ENCODE data around the gene TATDN3. TPM values are rescaled to one million over a fixed set of nuclear protein-coding genes. Genes with fewer than 3 reads are reported as not detected.
"Not testable (repeated sequence)": the region's sequence is repeated elsewhere in the genome, so short reads cannot be mapped to it uniquely, and the experiment has no call there.

The TATDN3 gene
- total RNA-seq, 1 experiment from 2014 or later: 10.3 TPM

DNA sequence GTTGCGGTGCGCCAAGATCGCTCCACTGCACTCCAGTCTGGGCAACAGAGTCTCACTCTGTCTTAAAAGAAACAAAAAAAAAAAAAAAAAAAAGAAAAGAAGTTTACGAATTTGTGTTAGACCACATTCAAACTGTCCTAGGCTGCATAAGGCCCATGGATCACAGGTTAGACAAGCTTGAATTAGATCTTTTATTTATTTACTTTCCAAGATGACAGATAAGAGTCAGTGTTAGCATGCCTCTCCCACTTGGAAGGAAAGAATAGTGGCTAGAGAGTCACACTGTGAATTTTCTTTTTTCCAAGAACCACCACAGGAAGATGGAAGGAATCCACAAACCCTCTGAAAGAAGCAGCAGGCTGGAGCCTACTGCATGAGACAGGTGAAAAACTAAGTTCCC, 29.5 kb upstream of the TATDN3 start:
- Mint-ChIP-seq H3K4me1 (ENCODE audit: low read depth, unreplicated experiment) (no peaks in the 10 kb centered on the region), H3K27ac (ENCODE audit: unreplicated experiment) (no peak overlapping the region), H3K27me3 (ENCODE audit: unreplicated experiment) (no peaks in the 10 kb centered on the region), H3K4me3 (ENCODE audit: low read depth, unreplicated experiment) (no peak overlapping the region), H3K9me3 (ENCODE audit: low read depth, unreplicated experiment) (no peaks in the 10 kb centered on the region), H3K36me3 (ENCODE audit: insufficient read depth, unreplicated experiment) (no peaks in the 10 kb centered on the region)
- TF ChIP-seq, protein P1, sequence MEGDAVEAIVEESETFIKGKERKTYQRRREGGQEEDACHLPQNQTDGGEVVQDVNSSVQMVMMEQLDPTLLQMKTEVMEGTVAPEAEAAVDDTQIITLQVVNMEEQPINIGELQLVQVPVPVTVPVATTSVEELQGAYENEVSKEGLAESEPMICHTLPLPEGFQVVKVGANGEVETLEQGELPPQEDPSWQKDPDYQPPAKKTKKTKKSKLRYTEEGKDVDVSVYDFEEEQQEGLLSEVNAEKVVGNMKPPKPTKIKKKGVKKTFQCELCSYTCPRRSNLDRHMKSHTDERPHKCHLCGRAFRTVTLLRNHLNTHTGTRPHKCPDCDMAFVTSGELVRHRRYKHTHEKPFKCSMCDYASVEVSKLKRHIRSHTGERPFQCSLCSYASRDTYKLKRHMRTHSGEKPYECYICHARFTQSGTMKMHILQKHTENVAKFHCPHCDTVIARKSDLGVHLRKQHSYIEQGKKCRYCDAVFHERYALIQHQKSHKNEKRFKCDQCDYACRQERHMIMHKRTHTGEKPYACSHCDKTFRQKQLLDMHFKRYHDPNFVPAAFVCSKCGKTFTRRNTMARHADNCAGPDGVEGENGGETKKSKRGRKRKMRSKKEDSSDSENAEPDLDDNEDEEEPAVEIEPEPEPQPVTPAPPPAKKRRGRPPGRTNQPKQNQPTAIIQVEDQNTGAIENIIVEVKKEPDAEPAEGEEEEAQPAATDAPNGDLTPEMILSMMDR (IDR thresholded peaks at IDR 0.05; ENCODE audit: unreplicated experiment): no peak
- no TSS peak for BruUV-seq (replicated peaks)
- intact Hi-C loops (cut with micrococcal nuclease; ENCODE audit: unreplicated experiment): no loop called here
- CTCF ChIA-PET: interaction anchor here (0.6 kb wide), 2 partner anchors 9 to 82 kb away, joined by 5 to 6 read pairs; no protein-coding TSS in a partner anchor
- no peak for DNase-seq

DNA sequence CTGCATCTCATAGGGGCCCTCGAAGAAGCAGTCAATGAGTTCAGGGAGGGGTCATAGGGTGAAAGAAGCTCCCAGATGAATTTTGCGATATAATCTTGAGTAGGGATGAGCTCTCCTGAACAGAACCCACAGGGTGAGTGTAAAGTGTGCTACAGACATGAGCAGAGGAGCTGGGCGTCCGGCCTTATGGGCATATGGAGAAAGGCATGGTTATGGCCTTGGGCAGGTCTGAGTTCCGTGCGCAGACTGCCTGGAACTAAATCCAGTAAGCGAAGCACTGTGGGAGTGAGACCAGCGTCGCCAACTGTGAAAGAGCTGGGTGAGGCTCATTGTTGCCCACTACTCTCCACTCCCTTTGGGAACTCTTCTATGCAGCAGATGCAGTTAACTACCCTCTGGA, 28.9 kb upstream of the TATDN3 start:
- no peaks in the 10 kb centered on the region for H3K27me3 Mint-ChIP-seq (ENCODE audit: unreplicated experiment)
- BruUV-seq (replicated peaks): no TSS peak
- TF ChIP-seq, protein P1 (IDR thresholded peaks at IDR 0.05; ENCODE audit: unreplicated experiment): no peak
- intact Hi-C loops (cut with micrococcal nuclease; ENCODE audit: unreplicated experiment): no loop called here
- H3K27ac Mint-ChIP-seq (ENCODE audit: unreplicated experiment): no peak overlapping the region
- no peak for DNase-seq
- H3K9me3 Mint-ChIP-seq (ENCODE audit: low read depth, unreplicated experiment): no peaks in the 10 kb centered on the region
- CTCF ChIA-PET: interaction anchor here (0.6 kb wide), 2 partner anchors 9 to 64 kb away, joined by 3 to 6 read pairs; no protein-coding TSS in a partner anchor
- no peaks in the 10 kb centered on the region for H3K4me1 Mint-ChIP-seq (ENCODE audit: low read depth, unreplicated experiment)
- H3K4me3 Mint-ChIP-seq (ENCODE audit: low read depth, unreplicated experiment): no peak overlapping the region
- no peaks in the 10 kb centered on the region for H3K36me3 Mint-ChIP-seq (ENCODE audit: insufficient read depth, unreplicated experiment)

DNA sequence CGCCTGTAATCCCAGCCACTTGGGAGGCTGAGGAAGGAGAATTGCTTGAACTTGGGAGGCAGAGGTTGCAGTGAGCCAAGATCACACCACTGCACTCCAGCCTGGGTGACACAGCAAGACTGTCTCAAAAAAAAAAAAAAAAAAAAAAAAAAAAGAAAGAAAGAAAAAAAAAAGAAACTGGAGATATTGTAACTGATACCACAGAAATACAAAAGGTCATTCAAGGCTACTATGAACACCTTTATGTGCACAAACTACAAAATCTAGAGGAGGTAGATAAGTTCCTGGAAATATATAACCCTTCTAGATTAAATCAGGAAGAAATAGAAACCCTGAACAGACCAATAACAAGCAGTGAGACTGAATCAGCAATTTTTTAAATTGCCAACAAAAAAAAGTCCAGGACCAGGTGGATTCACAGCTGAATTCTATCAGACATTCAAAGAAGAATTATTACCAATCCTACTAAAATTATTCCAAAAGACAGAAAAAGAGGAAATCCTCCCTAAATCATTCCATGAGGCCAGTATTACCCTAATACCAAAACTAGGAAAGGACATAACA, 26.9 kb upstream of the TATDN3 start:
- H3K36me3 Mint-ChIP-seq (ENCODE audit: insufficient read depth, unreplicated experiment); H3K27me3 Mint-ChIP-seq (ENCODE audit: unreplicated experiment); H3K4me3 Mint-ChIP-seq (ENCODE audit: low read depth, unreplicated experiment); H3K27ac Mint-ChIP-seq (ENCODE audit: unreplicated experiment); H3K4me1 Mint-ChIP-seq (ENCODE audit: low read depth, unreplicated experiment); DNase-seq; CTCF ChIA-PET; H3K9me3 Mint-ChIP-seq (ENCODE audit: low read depth, unreplicated experiment); BruUV-seq (replicated peaks); intact Hi-C loops (cut with micrococcal nuclease; ENCODE audit: unreplicated experiment): not testable (repeated sequence)

DNA sequence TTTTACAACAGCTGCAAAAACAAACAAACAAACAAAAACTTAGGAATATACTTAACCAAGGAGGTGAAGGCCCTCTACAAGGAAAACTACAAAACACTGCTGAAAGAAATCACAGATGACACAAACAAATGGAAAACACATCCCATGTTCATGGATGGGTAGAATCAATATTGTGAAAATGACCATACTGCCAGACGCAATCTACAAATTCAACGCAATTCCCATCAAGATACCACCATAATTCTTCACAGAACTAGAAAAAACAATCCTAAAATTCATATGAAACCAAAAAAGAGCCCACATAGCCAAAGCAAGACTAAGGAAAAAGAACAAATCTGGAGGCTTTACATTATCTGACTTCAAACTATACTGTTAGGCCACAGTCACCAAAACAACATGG, 24.9 kb upstream of the TATDN3 start:
- H3K4me1 Mint-ChIP-seq (ENCODE audit: low read depth, unreplicated experiment); BruUV-seq (replicated peaks); H3K4me3 Mint-ChIP-seq (ENCODE audit: low read depth, unreplicated experiment); CTCF ChIA-PET; H3K27ac Mint-ChIP-seq (ENCODE audit: unreplicated experiment); H3K36me3 Mint-ChIP-seq (ENCODE audit: insufficient read depth, unreplicated experiment); intact Hi-C loops (cut with micrococcal nuclease; ENCODE audit: unreplicated experiment); H3K9me3 Mint-ChIP-seq (ENCODE audit: low read depth, unreplicated experiment); DNase-seq; H3K27me3 Mint-ChIP-seq (ENCODE audit: unreplicated experiment): not testable (repeated sequence)

DNA sequence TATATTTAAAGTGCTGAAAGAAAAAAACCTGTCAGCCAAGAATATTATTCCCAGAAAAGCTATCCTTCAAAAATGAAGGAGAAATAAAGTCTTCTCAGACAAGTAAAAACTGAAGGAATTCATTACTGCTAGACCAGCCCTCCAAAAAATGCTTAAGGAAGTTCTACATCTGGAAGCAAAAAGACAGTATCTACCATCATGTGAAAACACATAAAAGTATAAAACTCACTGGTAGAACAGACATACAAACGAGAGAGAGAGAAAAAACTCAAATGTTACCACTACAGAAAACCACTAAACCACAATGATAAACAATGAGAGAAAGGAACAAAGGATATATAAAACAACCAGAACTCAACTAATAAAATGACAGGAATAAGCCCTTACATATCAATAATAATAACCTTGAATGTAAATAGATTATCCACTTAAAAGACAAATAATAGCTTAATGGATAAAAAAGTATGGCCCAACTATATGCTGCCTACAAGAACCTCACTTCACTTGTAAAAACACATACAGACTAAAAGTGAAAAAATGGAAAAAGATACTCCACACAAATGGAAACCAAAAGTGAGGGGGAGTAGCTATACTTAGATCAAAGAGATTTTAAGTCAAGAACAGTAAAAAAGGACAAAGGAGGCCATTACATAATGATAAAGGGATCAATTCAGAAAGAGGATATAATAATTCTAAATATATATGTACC, 22.1 kb upstream of the TATDN3 start:
- no TSS peak for BruUV-seq (replicated peaks)
- CTCF ChIA-PET: interaction anchor here (1.3 kb wide), 1 partner anchor 17 kb away, joined by 4 read pairs; no protein-coding TSS in a partner anchor
- no peak overlapping the region for H3K4me3 Mint-ChIP-seq (ENCODE audit: low read depth, unreplicated experiment)
- intact Hi-C loops (cut with micrococcal nuclease; ENCODE audit: unreplicated experiment): no loop called here
- H3K27ac Mint-ChIP-seq (ENCODE audit: unreplicated experiment): no peak overlapping the region
- H3K9me3 Mint-ChIP-seq (ENCODE audit: low read depth, unreplicated experiment): peaks cover 2% of the 10 kb centered on the region
- TF ChIP-seq, protein P1 (IDR thresholded peaks at IDR 0.05; ENCODE audit: unreplicated experiment): no peak
- no peaks in the 10 kb centered on the region for H3K36me3 Mint-ChIP-seq (ENCODE audit: insufficient read depth, unreplicated experiment)
- DNase-seq: no peak
- H3K27me3 Mint-ChIP-seq (ENCODE audit: unreplicated experiment): no peaks in the 10 kb centered on the region
- no peaks in the 10 kb centered on the region for H3K4me1 Mint-ChIP-seq (ENCODE audit: low read depth, unreplicated experiment)
